ENCODE data around the gene MYO7B. TPM values are rescaled to one million over a fixed set of nuclear protein-coding genes. Genes with fewer than 3 reads are reported as not detected.

Gene MYO7B
- total and polyA plus RNA-seq, 9 of the 15 experiments (the other 6 are each of a cell fraction or from before 2014, with no cell fraction given) = 0.08 TPM; not detected in 8

DNA sequence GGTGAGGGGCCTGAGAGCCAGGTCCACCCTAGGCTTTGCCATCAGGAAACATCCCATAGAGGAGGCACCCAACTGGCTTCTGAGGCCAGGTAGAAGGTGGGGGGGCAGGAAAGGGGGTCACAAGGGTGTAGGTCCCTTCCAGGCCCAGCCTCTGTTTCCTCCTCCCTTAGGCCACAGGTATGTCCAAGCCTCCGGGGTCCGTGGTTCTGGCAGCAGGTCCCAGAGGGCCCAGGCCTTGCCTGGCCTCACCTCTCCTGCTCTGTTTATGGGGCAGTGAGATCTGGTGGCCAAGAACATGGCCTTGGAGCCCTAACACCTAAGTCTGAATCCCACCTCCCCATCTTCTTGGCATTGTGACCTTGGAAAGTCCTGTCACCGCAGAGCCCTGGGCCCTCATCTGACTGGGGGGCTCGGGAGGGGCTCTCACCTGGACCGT, 88.9 kb downstream of the MYO7B start:
- DNase-seq (ENCODE audit: extremely low read depth in 1 of 4, low spot score in 3 of 4) (no peak), ATAC-seq (no peak), FAIRE-seq (no peak)
- ChIA-PET POLR2A (interaction anchor here (0.6 kb wide), 1 partner anchor 17 kb away, joined by 3 read pairs; no protein-coding TSS in a partner anchor), CTCF (ENCODE audit: low intra/inter-chr PET ratio) (no interaction called here)
- Histone ChIP-seq H3K9me1 (ENCODE audit: control insufficient read depth, insufficient read depth, low read length) (no peaks in the 10 kb centered on the region), H3K36me3 (ENCODE audit: control insufficient read depth, insufficient read depth, low read length) (no peaks in the 10 kb centered on the region), H3K4me1 (replicated peaks in 1 of 2; ENCODE audit: control insufficient read depth in 2 of 2, insufficient read depth in 2 of 2, low read length in 2 of 2) (peaks cover 0 to 26% of the 10 kb centered on the region in 2 experiments; a peak in 3 of 5 replicates), H3K27ac (ENCODE audit: extremely low read depth, low read depth, low read length) (no peak overlapping the region), H3K79me2 (ENCODE audit: control insufficient read depth, insufficient read depth, low read length) (no peaks in the 10 kb centered on the region), H3K4me3 (no peak overlapping the region), H2AFZ (ENCODE audit: low read depth, low read length) (no peak overlapping the region), H3K9ac (ENCODE audit: insufficient read depth in 1 of 2, low read depth in 2 of 2, low read length in 2 of 2) (no peak overlapping the region), H3K9me3 (replicated peaks; ENCODE audit: control insufficient read depth, insufficient read depth, low read depth, low read length) (no peaks in the 10 kb centered on the region), H3K27me3 (ENCODE audit: control insufficient read depth in 2 of 2, insufficient read depth in 2 of 2, low read length in 2 of 2) (peaks cover 41 to 81% of the 10 kb centered on the region in 2 experiments; a peak in 4 of 5 replicates), H4K20me1 (replicated peaks; ENCODE audit: control insufficient read depth, insufficient read depth, low read length) (peaks cover 5% of the 10 kb centered on the region; the same call in 1 of the 2 replicates), H3K4me2 (ENCODE audit: insufficient read depth, low read length) (no peak overlapping the region)
- WGBS (ENCODE audit: insufficient coverage, low coverage, missing lambda C conversion rate) = 2% methylated on average over 5 of the region's 5 CpGs
- in situ Hi-C loops (cut with MboI) = no loop called here
- no TSS peak for BruUV-seq (replicated peaks)
- intact Hi-C loops (cut with micrococcal nuclease) = no loop called here
- TF ChIP-seq FOXJ2 (tag; IDR thresholded peaks at IDR 0.05) = no peak
- TF ChIP-seq ZNF121 (CRISPR knock-in tag; conservative IDR thresholded peaks at IDR 0.05) = no peak
- TF ChIP-seq, protein P1, sequence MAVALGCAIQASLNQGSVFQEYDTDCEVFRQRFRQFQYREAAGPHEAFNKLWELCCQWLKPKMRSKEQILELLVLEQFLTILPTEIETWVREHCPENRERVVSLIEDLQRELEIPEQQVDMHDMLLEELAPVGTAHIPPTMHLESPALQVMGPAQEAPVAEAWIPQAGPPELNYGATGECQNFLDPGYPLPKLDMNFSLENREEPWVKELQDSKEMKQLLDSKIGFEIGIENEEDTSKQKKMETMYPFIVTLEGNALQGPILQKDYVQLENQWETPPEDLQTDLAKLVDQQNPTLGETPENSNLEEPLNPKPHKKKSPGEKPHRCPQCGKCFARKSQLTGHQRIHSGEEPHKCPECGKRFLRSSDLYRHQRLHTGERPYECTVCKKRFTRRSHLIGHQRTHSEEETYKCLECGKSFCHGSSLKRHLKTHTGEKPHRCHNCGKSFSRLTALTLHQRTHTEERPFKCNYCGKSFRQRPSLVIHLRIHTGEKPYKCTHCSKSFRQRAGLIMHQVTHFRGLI (CRISPR knock-in tag; IDR thresholded peaks at IDR 0.05) = no peak
- TF ChIP-seq, protein P2, sequence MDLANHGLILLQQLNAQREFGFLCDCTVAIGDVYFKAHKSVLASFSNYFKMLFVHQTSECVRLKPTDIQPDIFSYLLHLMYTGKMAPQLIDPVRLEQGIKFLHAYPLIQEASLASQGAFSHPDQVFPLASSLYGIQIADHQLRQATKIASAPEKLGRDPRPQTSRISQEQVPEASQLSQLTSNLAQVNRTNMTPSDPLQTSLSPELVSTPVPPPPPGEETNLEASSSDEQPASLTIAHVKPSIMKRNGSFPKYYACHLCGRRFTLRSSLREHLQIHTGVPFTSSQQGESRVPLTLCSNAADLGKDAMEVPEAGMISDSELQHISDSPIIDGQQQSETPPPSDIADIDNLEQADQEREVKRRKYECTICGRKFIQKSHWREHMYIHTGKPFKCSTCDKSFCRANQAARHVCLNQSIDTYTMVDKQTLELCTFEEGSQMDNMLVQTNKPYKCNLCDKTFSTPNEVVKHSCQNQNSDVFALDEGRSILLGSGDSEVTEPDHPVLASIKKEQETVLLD (IDR thresholded peaks at IDR 0.05) = no peak
- no peak for TF ChIP-seq KAT7 (CRISPR knock-in tag; IDR thresholded peaks at IDR 0.05; ENCODE audit: borderline replicate concordance)
- no peak for TF ChIP-seq POLR2G (IDR thresholded peaks at IDR 0.05; ENCODE audit: low read depth, low read length)
- TF ChIP-seq MAFK (IDR thresholded peaks at IDR 0.05; ENCODE audit: low read length) = no peak
- TF ChIP-seq, protein P3, sequence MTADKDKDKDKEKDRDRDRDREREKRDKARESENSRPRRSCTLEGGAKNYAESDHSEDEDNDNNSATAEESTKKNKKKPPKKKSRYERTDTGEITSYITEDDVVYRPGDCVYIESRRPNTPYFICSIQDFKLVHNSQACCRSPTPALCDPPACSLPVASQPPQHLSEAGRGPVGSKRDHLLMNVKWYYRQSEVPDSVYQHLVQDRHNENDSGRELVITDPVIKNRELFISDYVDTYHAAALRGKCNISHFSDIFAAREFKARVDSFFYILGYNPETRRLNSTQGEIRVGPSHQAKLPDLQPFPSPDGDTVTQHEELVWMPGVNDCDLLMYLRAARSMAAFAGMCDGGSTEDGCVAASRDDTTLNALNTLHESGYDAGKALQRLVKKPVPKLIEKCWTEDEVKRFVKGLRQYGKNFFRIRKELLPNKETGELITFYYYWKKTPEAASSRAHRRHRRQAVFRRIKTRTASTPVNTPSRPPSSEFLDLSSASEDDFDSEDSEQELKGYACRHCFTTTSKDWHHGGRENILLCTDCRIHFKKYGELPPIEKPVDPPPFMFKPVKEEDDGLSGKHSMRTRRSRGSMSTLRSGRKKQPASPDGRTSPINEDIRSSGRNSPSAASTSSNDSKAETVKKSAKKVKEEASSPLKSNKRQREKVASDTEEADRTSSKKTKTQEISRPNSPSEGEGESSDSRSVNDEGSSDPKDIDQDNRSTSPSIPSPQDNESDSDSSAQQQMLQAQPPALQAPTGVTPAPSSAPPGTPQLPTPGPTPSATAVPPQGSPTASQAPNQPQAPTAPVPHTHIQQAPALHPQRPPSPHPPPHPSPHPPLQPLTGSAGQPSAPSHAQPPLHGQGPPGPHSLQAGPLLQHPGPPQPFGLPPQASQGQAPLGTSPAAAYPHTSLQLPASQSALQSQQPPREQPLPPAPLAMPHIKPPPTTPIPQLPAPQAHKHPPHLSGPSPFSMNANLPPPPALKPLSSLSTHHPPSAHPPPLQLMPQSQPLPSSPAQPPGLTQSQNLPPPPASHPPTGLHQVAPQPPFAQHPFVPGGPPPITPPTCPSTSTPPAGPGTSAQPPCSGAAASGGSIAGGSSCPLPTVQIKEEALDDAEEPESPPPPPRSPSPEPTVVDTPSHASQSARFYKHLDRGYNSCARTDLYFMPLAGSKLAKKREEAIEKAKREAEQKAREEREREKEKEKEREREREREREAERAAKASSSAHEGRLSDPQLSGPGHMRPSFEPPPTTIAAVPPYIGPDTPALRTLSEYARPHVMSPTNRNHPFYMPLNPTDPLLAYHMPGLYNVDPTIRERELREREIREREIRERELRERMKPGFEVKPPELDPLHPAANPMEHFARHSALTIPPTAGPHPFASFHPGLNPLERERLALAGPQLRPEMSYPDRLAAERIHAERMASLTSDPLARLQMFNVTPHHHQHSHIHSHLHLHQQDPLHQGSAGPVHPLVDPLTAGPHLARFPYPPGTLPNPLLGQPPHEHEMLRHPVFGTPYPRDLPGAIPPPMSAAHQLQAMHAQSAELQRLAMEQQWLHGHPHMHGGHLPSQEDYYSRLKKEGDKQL (CRISPR knock-in tag; IDR thresholded peaks at IDR 0.05; ENCODE audit: borderline replicate concordance) = no peak
- TF ChIP-seq, protein P4, sequence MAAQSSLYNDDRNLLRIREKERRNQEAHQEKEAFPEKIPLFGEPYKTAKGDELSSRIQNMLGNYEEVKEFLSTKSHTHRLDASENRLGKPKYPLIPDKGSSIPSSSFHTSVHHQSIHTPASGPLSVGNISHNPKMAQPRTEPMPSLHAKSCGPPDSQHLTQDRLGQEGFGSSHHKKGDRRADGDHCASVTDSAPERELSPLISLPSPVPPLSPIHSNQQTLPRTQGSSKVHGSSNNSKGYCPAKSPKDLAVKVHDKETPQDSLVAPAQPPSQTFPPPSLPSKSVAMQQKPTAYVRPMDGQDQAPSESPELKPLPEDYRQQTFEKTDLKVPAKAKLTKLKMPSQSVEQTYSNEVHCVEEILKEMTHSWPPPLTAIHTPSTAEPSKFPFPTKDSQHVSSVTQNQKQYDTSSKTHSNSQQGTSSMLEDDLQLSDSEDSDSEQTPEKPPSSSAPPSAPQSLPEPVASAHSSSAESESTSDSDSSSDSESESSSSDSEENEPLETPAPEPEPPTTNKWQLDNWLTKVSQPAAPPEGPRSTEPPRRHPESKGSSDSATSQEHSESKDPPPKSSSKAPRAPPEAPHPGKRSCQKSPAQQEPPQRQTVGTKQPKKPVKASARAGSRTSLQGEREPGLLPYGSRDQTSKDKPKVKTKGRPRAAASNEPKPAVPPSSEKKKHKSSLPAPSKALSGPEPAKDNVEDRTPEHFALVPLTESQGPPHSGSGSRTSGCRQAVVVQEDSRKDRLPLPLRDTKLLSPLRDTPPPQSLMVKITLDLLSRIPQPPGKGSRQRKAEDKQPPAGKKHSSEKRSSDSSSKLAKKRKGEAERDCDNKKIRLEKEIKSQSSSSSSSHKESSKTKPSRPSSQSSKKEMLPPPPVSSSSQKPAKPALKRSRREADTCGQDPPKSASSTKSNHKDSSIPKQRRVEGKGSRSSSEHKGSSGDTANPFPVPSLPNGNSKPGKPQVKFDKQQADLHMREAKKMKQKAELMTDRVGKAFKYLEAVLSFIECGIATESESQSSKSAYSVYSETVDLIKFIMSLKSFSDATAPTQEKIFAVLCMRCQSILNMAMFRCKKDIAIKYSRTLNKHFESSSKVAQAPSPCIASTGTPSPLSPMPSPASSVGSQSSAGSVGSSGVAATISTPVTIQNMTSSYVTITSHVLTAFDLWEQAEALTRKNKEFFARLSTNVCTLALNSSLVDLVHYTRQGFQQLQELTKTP (IDR thresholded peaks at IDR 0.05; ENCODE audit: low read depth in 1 of 2, partially characterized antibody in 2 of 2) = no peak

All from K562 (cell line).